GM23248 (cell line): ENCODE results near the gene IDH3G.

Source experiments
- EZH2 ChIP-seq: fragments of 200-600 bp; sonication (generic); IDR thresholded peaks from 2 replicates; pipeline ENCODE4 v1.6.1; 2018; ENCODE audit warnings: antibody characterized with exemption, mild to moderate bottlenecking; ENCODE audit not compliant: insufficient read depth, poor library complexity, severe bottlenecking
- EZH2phosphoT487 ChIP-seq: fragments of 200-600 bp; sonication (generic); IDR thresholded peaks from 2 replicates; pipeline ENCODE4 v1.6.1; 2018; ENCODE audit warnings: antibody characterized with exemption, moderate library complexity, mild to moderate bottlenecking, low read depth; ENCODE audit not compliant: insufficient read depth

DNA sequence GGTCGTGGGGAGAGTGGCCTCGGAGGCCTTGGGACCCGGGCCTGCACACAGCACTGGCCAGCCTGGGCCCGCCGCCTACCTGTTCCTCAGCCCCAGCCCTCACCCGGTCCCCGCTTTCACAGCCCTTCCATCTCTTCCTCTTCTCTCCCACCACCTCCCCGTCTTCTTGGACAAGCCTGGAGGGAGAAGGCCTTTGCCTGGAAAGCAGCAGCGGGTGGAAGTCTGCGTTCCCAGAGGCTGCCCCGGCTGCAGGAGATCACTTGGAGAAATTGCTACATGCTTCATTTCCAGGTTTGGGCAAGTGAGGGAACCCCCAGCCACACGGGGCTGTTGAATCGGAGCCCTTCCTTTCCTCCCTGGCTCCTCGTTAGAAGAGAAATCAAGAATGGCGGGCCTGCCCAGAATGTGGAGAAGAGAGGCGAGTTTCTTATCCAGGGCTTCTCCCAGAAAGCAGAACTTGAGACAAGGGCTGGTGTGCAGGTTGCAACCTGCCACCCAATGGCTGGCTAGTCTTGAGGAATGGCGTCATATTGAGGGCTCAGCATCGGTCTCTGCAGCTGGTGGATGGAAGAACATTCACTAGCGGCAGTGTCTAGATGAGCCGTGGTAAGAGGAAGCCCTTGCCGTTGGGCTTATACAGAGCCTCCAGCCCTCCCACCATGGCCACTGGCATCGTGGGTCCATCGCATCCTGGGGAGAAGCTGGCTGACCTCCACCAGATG is 37.4 kb upstream of the IDH3G start:
- TF ChIP-seq EZH2 = no peak
- no peak for TF ChIP-seq EZH2phosphoT487
